Testis (tissue), 3 donors: ENCODE data around the gene HSD17B14. TPM values are rescaled to one million over a fixed set of nuclear protein-coding genes. Genes with fewer than 3 reads are reported as not detected.
"Not testable (repeated sequence)": the region's sequence is repeated elsewhere in the genome, so short reads cannot be mapped to it uniquely, and the experiment has no call there.

Experiments
- DNase-seq: peaks from one replicate; pipeline ENCODE4 v3.0.0-alpha.2; 2019
- H3K27ac ChIP-seq, 2 donors: fragments of 200-600 bp; sonication (generic); one replicate each; pipeline ENCODE4 v1.5.1; 2019
- H3K27me3 ChIP-seq: fragments of 200-600 bp; sonication (generic); one replicate; pipeline ENCODE4 v1.5.1; 2019
- H3K36me3 ChIP-seq: fragments of 200-600 bp; sonication (generic); one replicate; pipeline ENCODE4 v1.5.1; 2017; ENCODE audit warnings: low read depth; ENCODE audit errors: missing control alignments
- H3K4me1 ChIP-seq: fragments of 200-600 bp; sonication (generic); one replicate; pipeline ENCODE4 v1.5.1; 2019
- H3K4me3 ChIP-seq, 2 donors: fragments of 200-600 bp; sonication (generic); one replicate each; pipeline ENCODE4 v1.5.1; 2017 to 2019
- H3K9me3 ChIP-seq: fragments of 200-600 bp; sonication (generic); one replicate; pipeline ENCODE4 v1.5.1; 2017
- POLR2A ChIP-seq: fragments of 450-650 bp; IDR thresholded peaks from one replicate; pipeline ENCODE4 v1.6.1; 2017; ENCODE audit warnings: antibody characterized with exemption, mild to moderate bottlenecking, moderate library complexity
- WGBS, 2 donors: methylation state at CpG; one replicate each; pipeline ENCODE4 v1.1.5; 2018; 5-methylcytosine and 5-hydroxymethylcytosine counted together
- intact Hi-C: fragments of 100-400 bp; cut with DNase I; formaldehyde crosslinking; loops from one replicate; pipeline ENCODE4 v1.15.1; 2023; ENCODE audit warnings: low total_unique reads
- polyA plus RNA-seq: library from polyadenylated mRNA; stranded (reverse); fragments of 350-450 nt; fragmentation: Illumina TruSeq; extraction: RNeasy Lipid Tissue Mini Kit (QIAGEN cat#74804); gene quantifications from one replicate; pipeline ENCODE4 v1.2.3, GENCODE V29; 2014; ENCODE audit warnings: low read depth, low replicate concordance; ENCODE audit not compliant: insufficient read depth
- total RNA-seq, 2 donors: library from RNA; depleted of rRNA; stranded (reverse); fragments of >200 nt; gene quantifications; one replicate each; pipeline ENCODE4 v1.2.3, GENCODE V29; 2016
- TF ChIP-seq, protein P1 (sequence below), 3 experiments: fragments of 450-650 bp in 2 of 3; fragments of 200-600 bp in 1 of 3; sonication (generic) in 1 of 3; IDR thresholded peaks; one replicate each; pipeline ENCODE4 v1.5.1; 2016 to 2019; ENCODE audit warnings: antibody characterized with exemption in 3 of 3, mild to moderate bottlenecking in 2 of 3, moderate library complexity in 1 of 3

The HSD17B14 gene
- total and polyA plus RNA-seq, 3 donors from 2014 or later, result 5.6 to 11.9 (median 8.8) TPM

DNA sequence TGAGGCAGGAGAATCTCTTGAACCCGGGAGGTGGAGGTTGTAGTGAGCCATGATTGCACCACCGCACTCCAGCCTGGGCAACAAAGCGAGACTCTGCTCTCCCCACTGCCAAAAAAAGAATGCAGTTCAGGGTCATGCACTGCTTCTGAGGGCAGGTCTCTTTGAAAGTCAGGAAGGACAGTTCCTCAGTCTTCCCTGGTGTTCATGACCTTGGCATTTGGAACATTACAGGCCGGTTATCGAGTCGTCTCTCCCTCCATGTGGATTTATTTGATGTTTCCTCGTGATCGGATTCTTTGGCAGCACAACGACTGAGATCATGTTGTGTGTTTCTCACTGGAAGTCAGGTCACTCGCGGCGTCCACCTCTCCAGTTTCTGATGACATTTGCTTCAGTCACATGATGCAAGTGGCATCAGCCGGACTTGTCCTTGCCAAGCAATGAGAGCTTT is 63.8 kb downstream of the HSD17B14 start:
- Histone ChIP-seq H3K4me3 (no peak overlapping the region), H3K36me3 (no peaks in the 10 kb centered on the region), H3K4me1 (peaks cover 3% of the 10 kb centered on the region), H3K27ac (peak overlapping the region; percentile 56 to 73), H3K27me3 (no peaks in the 10 kb centered on the region), H3K9me3 (no peaks in the 10 kb centered on the region)
- WGBS, 2 donors, result 30 to 38% methylated on average over 13 of the region's 13 CpGs
- DNase-seq, result peak; percentile 87
- intact Hi-C loops, result no loop called here
- TF ChIP-seq POLR2A, result no peak

DNA sequence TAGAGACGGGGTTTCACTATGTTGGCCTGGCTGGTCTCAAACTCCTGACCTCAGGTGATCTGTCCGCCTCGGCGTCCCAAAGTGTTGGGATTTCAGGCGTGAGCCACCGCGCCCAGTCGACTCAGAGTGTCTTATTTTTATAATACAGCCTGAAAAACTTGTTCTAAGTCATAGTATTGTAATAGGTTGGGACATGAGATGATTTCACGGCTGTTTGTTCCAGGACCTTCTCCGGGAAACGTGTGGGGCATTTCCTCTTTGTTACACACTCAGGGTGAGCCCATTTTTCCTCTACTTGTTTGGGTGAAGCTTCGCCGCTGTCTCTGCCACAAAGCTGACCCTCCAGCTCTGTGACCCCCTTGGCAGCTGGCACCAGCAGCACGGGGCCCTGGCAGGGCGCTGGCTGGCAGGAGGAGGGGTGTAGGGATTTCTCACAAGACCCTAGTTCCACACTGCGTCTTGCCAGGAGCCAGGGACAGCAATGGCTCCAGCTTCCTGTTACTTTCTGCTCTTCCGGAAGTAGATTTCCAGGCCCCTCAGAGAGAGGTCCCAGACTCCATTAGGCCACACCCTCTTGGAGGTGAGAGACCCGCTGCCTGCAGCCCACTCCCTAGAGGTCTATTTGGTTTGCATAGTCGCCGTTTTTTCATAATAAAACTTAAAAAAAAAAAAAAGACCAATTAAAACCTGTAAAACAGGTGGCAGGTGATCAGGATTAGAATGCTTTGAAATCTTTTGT is 65.4 kb downstream of the HSD17B14 start:
- WGBS, 2 donors, result 66 to 72% methylated on average over 20 of the region's 20 CpGs
- no peak overlapping the region for H3K4me3 ChIP-seq
- no peaks in the 10 kb centered on the region for H3K9me3 ChIP-seq
- no peaks in the 10 kb centered on the region for H3K36me3 ChIP-seq
- H3K4me1 ChIP-seq, result peaks cover 3% of the 10 kb centered on the region
- intact Hi-C loops, result no loop called here
- no peak overlapping the region for H3K27ac ChIP-seq
- H3K27me3 ChIP-seq, result no peaks in the 10 kb centered on the region
- DNase-seq, result peak; percentile 40
- TF ChIP-seq, protein P1, sequence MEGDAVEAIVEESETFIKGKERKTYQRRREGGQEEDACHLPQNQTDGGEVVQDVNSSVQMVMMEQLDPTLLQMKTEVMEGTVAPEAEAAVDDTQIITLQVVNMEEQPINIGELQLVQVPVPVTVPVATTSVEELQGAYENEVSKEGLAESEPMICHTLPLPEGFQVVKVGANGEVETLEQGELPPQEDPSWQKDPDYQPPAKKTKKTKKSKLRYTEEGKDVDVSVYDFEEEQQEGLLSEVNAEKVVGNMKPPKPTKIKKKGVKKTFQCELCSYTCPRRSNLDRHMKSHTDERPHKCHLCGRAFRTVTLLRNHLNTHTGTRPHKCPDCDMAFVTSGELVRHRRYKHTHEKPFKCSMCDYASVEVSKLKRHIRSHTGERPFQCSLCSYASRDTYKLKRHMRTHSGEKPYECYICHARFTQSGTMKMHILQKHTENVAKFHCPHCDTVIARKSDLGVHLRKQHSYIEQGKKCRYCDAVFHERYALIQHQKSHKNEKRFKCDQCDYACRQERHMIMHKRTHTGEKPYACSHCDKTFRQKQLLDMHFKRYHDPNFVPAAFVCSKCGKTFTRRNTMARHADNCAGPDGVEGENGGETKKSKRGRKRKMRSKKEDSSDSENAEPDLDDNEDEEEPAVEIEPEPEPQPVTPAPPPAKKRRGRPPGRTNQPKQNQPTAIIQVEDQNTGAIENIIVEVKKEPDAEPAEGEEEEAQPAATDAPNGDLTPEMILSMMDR (IDR thresholded peaks at IDR 0.05), result no peak
- no peak for TF ChIP-seq POLR2A

DNA sequence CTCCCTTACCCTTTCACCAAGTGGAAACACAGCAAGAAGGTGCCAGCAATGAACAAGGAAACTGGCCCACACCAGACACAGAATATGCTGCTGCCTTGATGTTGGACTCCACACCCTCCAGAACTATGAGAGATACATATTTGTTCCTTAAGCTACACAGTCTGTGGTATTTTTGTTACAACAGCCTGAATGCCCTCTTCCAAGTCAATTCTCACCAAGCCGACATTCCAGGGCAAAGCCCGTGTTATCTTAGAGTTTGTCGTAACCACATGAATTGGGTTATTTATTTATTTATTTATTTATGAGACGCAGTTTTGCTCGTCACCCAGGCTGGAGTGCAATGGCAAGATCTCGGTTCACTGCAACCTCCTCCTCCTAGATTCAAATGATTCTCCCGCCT is 66.0 kb downstream of the HSD17B14 start:
- H3K9me3 ChIP-seq, result no peaks in the 10 kb centered on the region
- peaks cover 3% of the 10 kb centered on the region for H3K4me1 ChIP-seq
- intact Hi-C loops, result no loop called here
- H3K27ac ChIP-seq, result no peak overlapping the region
- H3K27me3 ChIP-seq, result no peaks in the 10 kb centered on the region
- H3K36me3 ChIP-seq, result no peaks in the 10 kb centered on the region
- WGBS, 2 donors, result 65% methylated on average over 7 of the region's 7 CpGs
- TF ChIP-seq POLR2A, result no peak
- TF ChIP-seq, protein P1 (IDR thresholded peaks at IDR 0.05), result no peak
- no peak overlapping the region for H3K4me3 ChIP-seq
- no peak for DNase-seq

DNA sequence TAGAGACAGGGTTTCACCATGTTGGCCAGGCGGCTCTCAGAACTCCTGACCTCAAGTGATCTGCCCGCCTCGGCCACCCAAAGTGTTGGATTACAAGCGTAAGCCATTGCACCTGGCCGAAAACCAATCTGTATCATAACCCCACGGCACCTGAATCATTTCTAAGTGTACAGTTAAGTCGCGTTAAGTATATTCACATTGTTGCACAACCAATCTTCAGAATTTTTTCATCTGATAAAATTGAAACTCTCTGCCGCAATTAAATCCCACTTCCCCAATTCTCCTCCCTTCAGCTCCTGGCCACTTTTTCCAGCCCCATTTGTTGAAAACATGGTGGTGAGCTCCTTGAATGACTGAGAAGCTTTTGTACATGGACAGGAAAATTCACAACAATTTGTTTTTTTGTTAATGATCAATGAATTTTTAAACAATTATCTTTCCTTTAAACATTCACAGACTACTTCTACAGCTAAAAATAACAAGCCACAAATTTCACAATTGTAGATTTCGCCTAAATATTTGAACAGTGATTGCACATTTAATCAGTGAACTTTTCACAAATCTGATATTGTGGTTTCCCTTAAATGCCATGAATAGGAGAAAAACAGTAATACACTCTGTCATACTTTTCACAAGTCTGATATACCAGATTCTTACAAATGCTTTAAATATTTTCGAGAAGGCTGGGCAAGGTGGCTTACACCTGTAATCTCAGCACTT is 67.1 kb downstream of the HSD17B14 start:
- Histone ChIP-seq H3K36me3 (no peaks in the 10 kb centered on the region), H3K9me3 (no peaks in the 10 kb centered on the region), H3K27ac (no peak overlapping the region), H3K4me3 (no peak overlapping the region), H3K27me3 (no peaks in the 10 kb centered on the region), H3K4me1 (peaks cover 3% of the 10 kb centered on the region)
- no peak for DNase-seq
- 73 to 83% methylated on average over 11 of the region's 11 CpGs for WGBS, 2 donors
- no peak for TF ChIP-seq POLR2A
- TF ChIP-seq, protein P1 (IDR thresholded peaks at IDR 0.05), result no peak
- intact Hi-C loops, result no loop called here

DNA sequence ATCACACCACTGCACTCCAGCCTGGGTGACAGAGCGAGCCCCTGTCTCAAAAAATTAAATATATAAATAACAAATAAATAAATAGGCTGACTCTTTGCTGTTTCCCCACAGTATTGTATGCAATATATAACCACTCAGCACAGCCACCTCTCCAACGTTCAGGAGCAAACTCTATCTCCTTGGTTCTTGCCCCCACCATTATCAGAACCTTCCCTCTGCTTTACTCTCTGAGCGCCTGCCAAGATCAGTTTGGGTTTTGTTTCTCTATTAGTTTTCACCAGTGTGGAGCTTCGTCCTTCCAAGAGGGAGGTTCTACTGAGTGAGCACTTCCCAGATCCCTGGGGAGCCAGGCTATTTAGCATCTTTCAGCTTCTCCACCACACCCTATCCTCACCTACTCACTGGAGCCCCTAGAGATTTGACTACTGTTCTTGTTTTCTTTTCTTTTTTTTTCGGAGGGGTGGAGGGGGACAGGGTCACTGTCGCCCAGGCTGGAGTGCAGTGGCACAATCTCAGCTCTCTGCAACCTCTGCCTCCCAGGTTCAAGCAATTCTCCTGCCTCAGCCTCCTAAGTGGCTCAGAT is 68.0 kb downstream of the HSD17B14 start:
- DNase-seq, H3K4me1 ChIP-seq, H3K27me3 ChIP-seq, H3K27ac ChIP-seq, H3K36me3 ChIP-seq, H3K9me3 ChIP-seq, intact Hi-C loops, H3K4me3 ChIP-seq: not testable (repeated sequence)
- WGBS, 2 donors, result 39 to 45% methylated on average over 6 of the region's 6 CpGs

DNA sequence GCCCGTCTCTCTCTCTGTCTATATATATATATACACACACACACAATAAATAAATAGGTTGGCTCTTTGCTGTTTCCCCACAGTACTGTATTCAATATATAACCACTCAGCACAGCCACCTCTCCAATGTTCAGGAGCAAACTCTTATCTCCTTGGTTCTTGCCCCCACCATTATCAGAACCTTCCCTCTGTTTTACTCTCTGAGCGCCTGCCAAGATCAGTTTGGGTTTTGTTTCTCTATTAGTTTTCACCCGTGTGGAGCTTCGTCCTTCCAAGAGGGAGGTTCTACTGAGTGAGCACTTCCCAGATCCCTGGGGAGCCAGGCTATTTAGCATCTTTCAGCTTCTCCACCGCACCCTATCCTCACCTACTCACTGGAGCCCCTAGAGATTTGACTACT is 70.5 kb downstream of the HSD17B14 start:
- H3K27ac ChIP-seq, H3K4me1 ChIP-seq, H3K4me3 ChIP-seq, H3K36me3 ChIP-seq, DNase-seq, H3K27me3 ChIP-seq, intact Hi-C loops, H3K9me3 ChIP-seq: not testable (repeated sequence)
- 47 to 50% methylated on average over 5 of the region's 5 CpGs for WGBS, 2 donors
